Type B pancreatic cell (in vitro differentiated cells): ENCODE data around the gene SMARCA1. TPM values are rescaled to one million over a fixed set of nuclear protein-coding genes. Genes with fewer than 3 reads are reported as not detected.

Experiments
- DNase-seq: peaks from one replicate; pipeline ENCODE4 v3.0.0; 2021; ENCODE audit warnings: mixed read lengths; ENCODE audit not compliant: unreplicated experiment; ENCODE audit errors: extremely low spot score
- H3K27ac Mint-ChIP-seq: 2 replicates; pipeline ENCODE4 v1.8.0; 2021; ENCODE audit warnings: mild to moderate bottlenecking, mixed read lengths
- H3K27me3 Mint-ChIP-seq: 2 replicates; pipeline ENCODE4 v1.8.0; 2021; ENCODE audit warnings: mixed read lengths
- H3K36me3 Mint-ChIP-seq: 2 replicates; pipeline ENCODE4 v1.8.0; 2021; ENCODE audit warnings: mixed read lengths
- H3K4me1 Mint-ChIP-seq: one replicate; pipeline ENCODE4 v1.8.0; 2021; ENCODE audit warnings: mixed read lengths; ENCODE audit not compliant: unreplicated experiment
- H3K4me3 Mint-ChIP-seq: 2 replicates; pipeline ENCODE4 v1.8.0; 2021; ENCODE audit warnings: mild to moderate bottlenecking, mixed read lengths
- H3K9me3 Mint-ChIP-seq: 2 replicates; pipeline ENCODE4 v1.8.0; 2021; ENCODE audit warnings: mixed read lengths
- CTCF ChIP-seq: fragments of 200-600 bp; sonication (generic); conservative IDR thresholded peaks from 2 replicates; pipeline ENCODE4 v1.5.0; 2021; ENCODE audit warnings: antibody characterized with exemption, mild to moderate bottlenecking
- total RNA-seq: library from RNA; stranded (reverse); gene quantifications from 2 replicates; pipeline ENCODE4 v1.2.1, GENCODE V29; 2021; ENCODE audit warnings: low replicate concordance

SMARCA1 gene
- total RNA-seq, 1 donor from 2014 or later, result 106 TPM

DNA sequence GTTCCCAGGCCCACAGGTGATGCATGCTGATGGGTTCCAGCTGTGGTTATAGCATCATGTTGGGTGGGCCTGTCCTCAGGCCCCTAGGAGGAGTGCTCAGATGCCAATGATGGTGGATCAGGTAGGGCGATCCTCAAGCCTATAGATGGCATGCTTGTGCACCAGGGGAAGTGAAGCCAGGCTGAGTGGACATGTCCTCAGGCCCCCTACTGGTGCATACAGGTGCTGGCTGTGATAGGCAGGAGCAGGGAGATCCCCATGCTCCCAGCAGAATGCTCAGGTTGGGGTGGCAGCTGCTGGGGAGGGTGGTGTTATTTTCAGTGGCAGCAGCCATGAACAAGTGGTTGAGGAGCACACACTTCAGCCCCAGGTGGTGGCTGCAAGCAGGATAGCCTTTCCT is 96.0 kb downstream of the SMARCA1 start:
- Mint-ChIP-seq H3K27ac (no peak overlapping the region), H3K4me3 (no peak overlapping the region), H3K9me3 (peaks cover 11% of the 10 kb centered on the region), H3K36me3 (peaks cover 30% of the 10 kb centered on the region), H3K4me1 (no peaks in the 10 kb centered on the region), H3K27me3 (no peaks in the 10 kb centered on the region)
- no peak for DNase-seq
- no peak for TF ChIP-seq CTCF

- no peak for TF ChIP-seq CTCF
- Mint-ChIP-seq H3K4me3 (no peak overlapping the region), H3K36me3 (peaks cover 13% of the 10 kb centered on the region), H3K9me3 (peaks cover 13% of the 10 kb centered on the region), H3K4me1 (no peaks in the 10 kb centered on the region), H3K27me3 (no peaks in the 10 kb centered on the region), H3K27ac (no peak overlapping the region)
- DNase-seq, result no peak
Observed at GRCh38 chrX:129423191-129423590, 100.1 kb downstream of the SMARCA1 start.

GRCh38 chrX:129404670-129405008 is 118.7 kb downstream of the SMARCA1 start:
- H3K36me3 Mint-ChIP-seq, result no peaks in the 10 kb centered on the region
- H3K27ac Mint-ChIP-seq, result no peak overlapping the region
- H3K27me3 Mint-ChIP-seq, result no peaks in the 10 kb centered on the region
- H3K4me3 Mint-ChIP-seq, result no peak overlapping the region
- TF ChIP-seq CTCF, result no peak
- no peak for DNase-seq
- H3K4me1 Mint-ChIP-seq, result no peaks in the 10 kb centered on the region
- peaks cover 6% of the 10 kb centered on the region for H3K9me3 Mint-ChIP-seq

DNA sequence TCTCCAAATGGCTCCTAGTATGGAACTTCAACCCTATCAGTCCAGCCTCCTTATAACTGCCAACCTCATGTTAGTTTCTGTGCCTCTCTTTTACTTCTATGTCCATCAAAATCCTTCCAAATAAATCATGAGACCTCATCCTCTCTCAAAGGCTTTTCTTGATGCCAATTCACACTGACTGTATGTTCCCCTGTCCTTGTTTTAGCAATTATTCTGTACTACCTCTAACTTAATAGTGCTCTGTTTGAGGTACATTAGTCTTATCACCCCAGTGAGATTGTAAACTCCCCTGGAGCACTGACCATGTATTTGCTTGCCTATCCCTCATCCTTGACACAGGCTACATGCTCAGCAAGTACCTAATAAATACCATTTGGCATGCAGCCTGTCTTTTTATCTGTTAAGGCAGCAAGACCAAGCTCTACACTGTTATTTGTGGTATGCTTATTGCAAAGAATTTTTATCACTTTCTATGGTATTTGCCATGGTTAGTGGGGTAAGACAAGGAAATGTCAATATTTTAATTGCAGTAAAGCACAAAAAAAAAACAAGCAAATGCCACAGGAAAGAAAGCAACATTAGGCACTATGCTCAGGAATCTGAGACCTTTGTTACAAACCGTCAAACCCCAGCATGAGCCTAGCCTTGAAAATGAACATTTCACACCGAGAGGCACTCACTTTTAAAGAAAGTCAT is 119.2 kb downstream of the SMARCA1 start:
- no peaks in the 10 kb centered on the region for H3K4me1 Mint-ChIP-seq
- H3K36me3 Mint-ChIP-seq, result no peaks in the 10 kb centered on the region
- no peak overlapping the region for H3K27ac Mint-ChIP-seq
- H3K9me3 Mint-ChIP-seq, result peaks cover 6% of the 10 kb centered on the region
- TF ChIP-seq CTCF, result no peak
- DNase-seq, result no peak
- H3K4me3 Mint-ChIP-seq, result no peak overlapping the region
- H3K27me3 Mint-ChIP-seq, result no peaks in the 10 kb centered on the region

Other genes with a start within 250 kb of the SMARCA1 start
- 39.8 and 41.8 TPM in 2 replicates for gene OCRL, start 16.8 kb upstream of the SMARCA1 start, total RNA-seq
- gene APLN, start 131.5 kb upstream of the SMARCA1 start, total RNA-seq, result 1.0 and 1.2 TPM in 2 replicates
- 1.2 and 6.8 TPM in 2 replicates for gene XPNPEP2, start 215.5 kb upstream of the SMARCA1 start, total RNA-seq